ENCODE results near the gene DIP2C.
A peak's percentile ranks its signal among the peaks of the same experiment; 100 is the strongest.

Gene DIP2C

GRCh38 chr10:484925-485661 is 204.4 kb downstream of the DIP2C start:
- Histone ChIP-seq H3K9me2 (replicated peaks; ENCODE audit: low read depth, low read length) (no peaks in the 10 kb centered on the region), H3K4me3 (ENCODE audit: low read length, poor library complexity, severe bottlenecking) (peak overlapping the region; percentile 75), H3K27me3 (ENCODE audit: insufficient read depth, low read length, poor library complexity, severe bottlenecking) (no peaks in the 10 kb centered on the region), H3F3A (ENCODE audit: low read depth) (no peaks in the 10 kb centered on the region), H3K9ac (ENCODE audit: low read depth, low read length, poor library complexity, severe bottlenecking) (peak overlapping the region; percentile 69), H3K4me2 (ENCODE audit: low read depth, low read length, poor library complexity, severe bottlenecking) (peak overlapping the region; percentile 68), H4K20me1 (ENCODE audit: insufficient read depth, low read length, poor library complexity, severe bottlenecking) (no peaks in the 10 kb centered on the region), H3K36me3 (ENCODE audit: insufficient read depth, low read length) (no peaks in the 10 kb centered on the region), H3K4me1 (ENCODE audit: insufficient read depth, low read length, poor library complexity, severe bottlenecking) (no peaks in the 10 kb centered on the region), H2AFZ (ENCODE audit: low read length) (peak overlapping the region; percentile 81), H3K9me3 (ENCODE audit: insufficient read depth, low read depth, low read length) (no peaks in the 10 kb centered on the region), H3K79me2 (ENCODE audit: insufficient read depth, low read length) (no peaks in the 10 kb centered on the region)
- TF ChIP-seq, protein P1, sequence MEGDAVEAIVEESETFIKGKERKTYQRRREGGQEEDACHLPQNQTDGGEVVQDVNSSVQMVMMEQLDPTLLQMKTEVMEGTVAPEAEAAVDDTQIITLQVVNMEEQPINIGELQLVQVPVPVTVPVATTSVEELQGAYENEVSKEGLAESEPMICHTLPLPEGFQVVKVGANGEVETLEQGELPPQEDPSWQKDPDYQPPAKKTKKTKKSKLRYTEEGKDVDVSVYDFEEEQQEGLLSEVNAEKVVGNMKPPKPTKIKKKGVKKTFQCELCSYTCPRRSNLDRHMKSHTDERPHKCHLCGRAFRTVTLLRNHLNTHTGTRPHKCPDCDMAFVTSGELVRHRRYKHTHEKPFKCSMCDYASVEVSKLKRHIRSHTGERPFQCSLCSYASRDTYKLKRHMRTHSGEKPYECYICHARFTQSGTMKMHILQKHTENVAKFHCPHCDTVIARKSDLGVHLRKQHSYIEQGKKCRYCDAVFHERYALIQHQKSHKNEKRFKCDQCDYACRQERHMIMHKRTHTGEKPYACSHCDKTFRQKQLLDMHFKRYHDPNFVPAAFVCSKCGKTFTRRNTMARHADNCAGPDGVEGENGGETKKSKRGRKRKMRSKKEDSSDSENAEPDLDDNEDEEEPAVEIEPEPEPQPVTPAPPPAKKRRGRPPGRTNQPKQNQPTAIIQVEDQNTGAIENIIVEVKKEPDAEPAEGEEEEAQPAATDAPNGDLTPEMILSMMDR (conservative IDR thresholded peaks at IDR 0.05; ENCODE audit: low read length) = no peak
- TF ChIP-seq EZH2phosphoT487 (IDR thresholded peaks at IDR 0.05; ENCODE audit: borderline replicate concordance) = no peak

GRCh38 chr10:484441-484924 is 205.0 kb downstream of the DIP2C start:
- Histone ChIP-seq H3K9me2 (replicated peaks; ENCODE audit: low read depth, low read length) (no peaks in the 10 kb centered on the region), H4K20me1 (ENCODE audit: insufficient read depth, low read length, poor library complexity, severe bottlenecking) (no peaks in the 10 kb centered on the region), H3K9me3 (ENCODE audit: insufficient read depth, low read depth, low read length) (no peaks in the 10 kb centered on the region), H3K4me1 (ENCODE audit: insufficient read depth, low read length, poor library complexity, severe bottlenecking) (no peaks in the 10 kb centered on the region), H3F3A (ENCODE audit: low read depth) (no peaks in the 10 kb centered on the region), H3K27me3 (ENCODE audit: insufficient read depth, low read length, poor library complexity, severe bottlenecking) (no peaks in the 10 kb centered on the region), H3K79me2 (ENCODE audit: insufficient read depth, low read length) (no peaks in the 10 kb centered on the region), H3K9ac (ENCODE audit: low read depth, low read length, poor library complexity, severe bottlenecking) (peak overlapping the region; percentile 69), H3K36me3 (ENCODE audit: insufficient read depth, low read length) (no peaks in the 10 kb centered on the region), H2AFZ (ENCODE audit: low read length) (peak overlapping the region; percentile 81), H3K4me3 (ENCODE audit: low read length, poor library complexity, severe bottlenecking) (peak overlapping the region; percentile 75), H3K4me2 (ENCODE audit: low read depth, low read length, poor library complexity, severe bottlenecking) (peak overlapping the region; percentile 68)
- TF ChIP-seq, protein P1 (conservative IDR thresholded peaks at IDR 0.05; ENCODE audit: low read length) = no peak

DNA sequence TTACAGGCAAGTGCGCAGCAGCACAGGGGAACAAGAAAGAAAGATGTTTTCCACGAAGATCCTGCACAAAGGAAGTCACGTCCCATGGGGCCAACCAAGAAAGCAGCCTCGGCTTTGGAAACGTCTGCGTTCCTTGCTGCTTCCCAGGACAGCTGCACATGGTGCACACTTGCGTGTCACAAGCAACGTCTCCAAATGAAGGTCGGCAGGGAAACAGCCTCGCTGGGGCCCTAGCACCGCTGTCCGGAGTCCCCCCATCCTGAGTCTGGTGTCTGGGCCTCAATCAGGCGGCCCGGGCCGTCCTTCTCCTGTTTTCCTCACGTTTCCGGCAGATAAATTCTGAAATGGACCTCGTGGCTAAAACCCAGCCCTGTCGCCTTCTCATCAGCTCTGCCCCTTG is 206.2 kb downstream of the DIP2C start:
- Histone ChIP-seq H2AFZ (ENCODE audit: low read length) (no peak overlapping the region), H3K4me2 (ENCODE audit: low read depth, low read length, poor library complexity, severe bottlenecking) (no peak overlapping the region), H3K9me2 (replicated peaks; ENCODE audit: low read depth, low read length) (no peaks in the 10 kb centered on the region), H4K20me1 (ENCODE audit: insufficient read depth, low read length, poor library complexity, severe bottlenecking) (no peaks in the 10 kb centered on the region), H3K36me3 (ENCODE audit: insufficient read depth, low read length) (no peaks in the 10 kb centered on the region), H3K4me1 (ENCODE audit: insufficient read depth, low read length, poor library complexity, severe bottlenecking) (no peaks in the 10 kb centered on the region), H3K9ac (ENCODE audit: low read depth, low read length, poor library complexity, severe bottlenecking) (no peak overlapping the region), H3K27me3 (ENCODE audit: insufficient read depth, low read length, poor library complexity, severe bottlenecking) (no peaks in the 10 kb centered on the region), H3K4me3 (ENCODE audit: low read length, poor library complexity, severe bottlenecking) (no peak overlapping the region), H3K9me3 (ENCODE audit: insufficient read depth, low read depth, low read length) (no peaks in the 10 kb centered on the region), H3K79me2 (ENCODE audit: insufficient read depth, low read length) (no peaks in the 10 kb centered on the region), H3F3A (ENCODE audit: low read depth) (no peaks in the 10 kb centered on the region)
- TF ChIP-seq, protein P1 (conservative IDR thresholded peaks at IDR 0.05; ENCODE audit: low read length) = no peak
- TF ChIP-seq EZH2phosphoT487 (IDR thresholded peaks at IDR 0.05; ENCODE audit: borderline replicate concordance) = no peak

All from Loucy (cell line).